Memory B cell (primary cell): ENCODE data around the gene ERICH3.

Experiments
- ATAC-seq: fragments of 150-1000 bp; cut with Tn5 transposase; 2 replicates; pipeline ENCODE4 v1.10.0; 2021; ENCODE audit warnings: low read depth, mild to moderate bottlenecking, moderate library complexity
- DNase-seq, 2 donors: peaks; one replicate each; pipeline ENCODE4 v3.0.0; 2022; ENCODE audit warnings: low spot score in 2 of 2
- H3K27ac Mint-ChIP-seq: one replicate; pipeline ENCODE4 v1.8.0; 2022; ENCODE audit warnings: mild to moderate bottlenecking, moderate library complexity, mixed read lengths
- H3K27me3 Mint-ChIP-seq: one replicate; pipeline ENCODE4 v1.8.0; 2022; ENCODE audit warnings: mixed read lengths
- H3K36me3 Mint-ChIP-seq: one replicate; pipeline ENCODE4 v1.8.0; 2022; ENCODE audit warnings: mild to moderate bottlenecking, mixed read lengths
- H3K4me1 Mint-ChIP-seq: one replicate; pipeline ENCODE4 v1.8.0; 2022; ENCODE audit warnings: mixed read lengths
- H3K4me3 Mint-ChIP-seq: one replicate; pipeline ENCODE4 v1.8.0; 2022; ENCODE audit warnings: mild to moderate bottlenecking, moderate library complexity, mixed read lengths
- H3K9me3 Mint-ChIP-seq: one replicate; pipeline ENCODE4 v1.8.0; 2022; ENCODE audit warnings: mixed read lengths

Gene ERICH3

DNA sequence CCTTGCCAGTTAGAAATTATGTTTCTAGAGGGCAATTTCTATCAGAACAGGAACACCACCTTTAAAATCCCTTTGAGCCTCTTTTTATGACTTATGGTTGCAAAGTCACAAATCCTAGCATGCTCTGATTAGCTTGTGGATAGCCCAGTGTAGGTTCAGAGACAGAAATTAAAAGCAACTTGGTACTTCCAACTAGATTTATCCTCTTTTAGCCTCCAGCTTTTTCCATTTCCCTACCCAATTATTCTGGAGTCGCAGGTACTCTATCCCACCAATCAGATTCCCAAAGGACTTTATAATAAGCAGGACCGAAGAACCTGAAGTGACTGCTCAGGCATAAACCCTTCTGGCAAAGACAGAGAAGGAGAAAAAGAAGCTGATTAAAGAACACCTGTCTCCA, 127.8 kb downstream of the ERICH3 start:
- no peaks in the 10 kb centered on the region for H3K36me3 Mint-ChIP-seq

DNA sequence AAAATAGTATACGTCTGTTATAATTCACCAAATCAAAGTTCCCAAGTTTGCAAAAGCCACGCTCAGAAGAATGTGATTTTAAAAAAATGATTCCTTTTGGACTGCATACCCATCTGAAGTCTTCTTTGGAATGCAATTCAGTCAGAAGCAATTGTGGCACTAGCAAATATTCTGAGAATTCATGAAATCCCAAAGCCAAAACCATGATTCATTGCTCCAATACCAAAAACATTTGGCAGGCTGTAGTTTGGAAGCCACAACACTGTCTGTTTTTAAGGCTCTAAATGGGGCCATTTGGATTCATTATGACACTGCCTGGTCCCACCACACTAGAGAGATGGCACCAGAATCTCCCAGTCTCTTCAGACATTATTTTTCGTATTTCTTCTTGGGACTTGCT, 139.4 kb downstream of the ERICH3 start:
- H3K36me3 Mint-ChIP-seq: no peaks in the 10 kb centered on the region
- H3K9me3 Mint-ChIP-seq: no peaks in the 10 kb centered on the region
- H3K27me3 Mint-ChIP-seq: no peaks in the 10 kb centered on the region
- DNase-seq (no peak), ATAC-seq (no peak)
- no peak overlapping the region for H3K27ac Mint-ChIP-seq
- no peak overlapping the region for H3K4me3 Mint-ChIP-seq
- H3K4me1 Mint-ChIP-seq: no peaks in the 10 kb centered on the region

More for the DNA sequence above, 127.8 kb downstream of the ERICH3 start:
- Mint-ChIP-seq H3K4me3 (no peak overlapping the region), H3K27ac (no peak overlapping the region), H3K27me3 (peaks cover 2% of the 10 kb centered on the region), H3K4me1 (no peaks in the 10 kb centered on the region), H3K9me3 (no peaks in the 10 kb centered on the region)
- ATAC-seq: no peak
- no peak for DNase-seq

GRCh38 chr1:74531796-74532195, 141.8 kb downstream of the ERICH3 start:
- DNase-seq: no peak
- H3K27ac Mint-ChIP-seq: no peak overlapping the region
- H3K9me3 Mint-ChIP-seq: no peaks in the 10 kb centered on the region
- no peak for ATAC-seq
- H3K27me3 Mint-ChIP-seq: peaks cover 8% of the 10 kb centered on the region
- no peaks in the 10 kb centered on the region for H3K36me3 Mint-ChIP-seq
- no peaks in the 10 kb centered on the region for H3K4me1 Mint-ChIP-seq
- no peak overlapping the region for H3K4me3 Mint-ChIP-seq

GRCh38 chr1:74530892-74531291, 142.7 kb downstream of the ERICH3 start:
- Mint-ChIP-seq H3K4me3 (no peak overlapping the region), H3K27me3 (peaks cover 8% of the 10 kb centered on the region), H3K4me1 (no peaks in the 10 kb centered on the region), H3K9me3 (no peaks in the 10 kb centered on the region), H3K36me3 (no peaks in the 10 kb centered on the region), H3K27ac (no peak overlapping the region)
- DNase-seq (no peak), ATAC-seq (no peak)

DNA sequence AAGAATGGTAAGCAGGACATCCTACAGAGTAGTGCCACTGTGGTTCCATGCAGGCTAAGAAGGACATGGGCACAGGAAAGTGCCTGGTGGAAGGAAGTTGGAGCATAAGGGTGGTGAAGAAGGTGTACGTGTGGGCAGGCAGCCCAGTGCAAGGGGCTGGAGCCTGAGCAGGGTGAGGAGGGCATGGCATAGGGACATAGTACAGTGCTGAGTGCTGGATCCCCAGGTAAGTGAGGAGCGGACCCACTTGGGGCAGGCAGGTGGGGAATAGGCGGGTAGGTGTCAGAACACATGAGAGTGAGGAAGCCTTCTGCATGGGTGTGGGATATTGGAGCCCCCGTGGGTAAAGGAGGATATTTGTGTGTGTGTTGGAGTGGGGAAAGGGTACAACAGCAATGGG, 145.5 kb downstream of the ERICH3 start:
- DNase-seq (no peak), ATAC-seq (no peak)

GRCh38 chr1:74526708-74527107, 146.9 kb downstream of the ERICH3 start:
- H3K4me3 Mint-ChIP-seq: no peak overlapping the region
- no peaks in the 10 kb centered on the region for H3K4me1 Mint-ChIP-seq
- DNase-seq (no peak), ATAC-seq (no peak)
- H3K9me3 Mint-ChIP-seq: no peaks in the 10 kb centered on the region
- peaks cover 11% of the 10 kb centered on the region for H3K27me3 Mint-ChIP-seq
- H3K27ac Mint-ChIP-seq: no peak overlapping the region
- H3K36me3 Mint-ChIP-seq: no peaks in the 10 kb centered on the region

More for the DNA sequence above, 145.5 kb downstream of the ERICH3 start:
- Mint-ChIP-seq H3K4me3 (no peak overlapping the region), H3K27me3 (peaks cover 10% of the 10 kb centered on the region), H3K36me3 (no peaks in the 10 kb centered on the region), H3K9me3 (no peaks in the 10 kb centered on the region), H3K4me1 (no peaks in the 10 kb centered on the region), H3K27ac (peak overlapping the region; percentile 4)

GRCh38 chr1:74523873-74524480, 149.6 kb downstream of the ERICH3 start:
- Mint-ChIP-seq H3K36me3 (no peaks in the 10 kb centered on the region), H3K27ac (no peak overlapping the region), H3K4me1 (no peaks in the 10 kb centered on the region), H3K27me3 (peaks cover 11% of the 10 kb centered on the region), H3K9me3 (no peaks in the 10 kb centered on the region), H3K4me3 (no peak overlapping the region)
- no peak for ATAC-seq
- no peak for DNase-seq

- H3K36me3 Mint-ChIP-seq: no peaks in the 10 kb centered on the region
- peaks cover 3% of the 10 kb centered on the region for H3K27me3 Mint-ChIP-seq
- H3K9me3 Mint-ChIP-seq: no peaks in the 10 kb centered on the region
- H3K27ac Mint-ChIP-seq: no peak overlapping the region
- no peak for DNase-seq
- H3K4me3 Mint-ChIP-seq: no peak overlapping the region
- peaks cover 3% of the 10 kb centered on the region for H3K4me1 Mint-ChIP-seq
- no peak for ATAC-seq
These were observed 151.4 kb downstream of the ERICH3 start for GRCh38 chr1:74522148-74522547.
